Endothelial cell of umbilical vein (primary cell): ENCODE data around the gene C3. TPM values are rescaled to one million over a fixed set of nuclear protein-coding genes. Genes with fewer than 3 reads are reported as not detected.
"Not testable (repeated sequence)": the region's sequence is repeated elsewhere in the genome, so short reads cannot be mapped to it uniquely, and the experiment has no call there.

Experiments
- BruUV-seq: library from RNA; stranded (reverse); fragments of 400-500 nt; replicated peaks from 2 replicates; lab custom pipeline; 2021; lab: Mats Ljungman, UMichigan
- CTCF ChIA-PET: fragments of 300-600, 350-600 bp; sonication (Branson Sonifier 250); formaldehyde crosslinking; loops from one replicate; lab custom pipeline; 2021; ENCODE audit warnings: antibody characterized with exemption, inconsistent platforms; lab: Charles Lee
- POLR2A ChIA-PET: fragments of 300-600, 350-600 bp; sonication (Branson Sonifier 250); formaldehyde crosslinking; loops from one replicate; lab custom pipeline; 2021; ENCODE audit warnings: antibody characterized with exemption, inconsistent platforms; lab: Charles Lee
- DNase-seq: peaks from one replicate; pipeline ENCODE4 v3.0.0-alpha.2; 2011; ENCODE audit warnings: low read depth, low spot score
- FAIRE-seq: peaks from 2 replicates; lab custom pipeline; 2011; peaks lifted over from hg19 to GRCh38; lab: Jason Lieb, UNC
- H2AFZ ChIP-seq: 2 replicates; pipeline ENCODE4 v1.6.0; 2012; ENCODE audit warnings: low read depth, low read length, control low read depth, inconsistent platforms
- H3K27ac ChIP-seq: 2 replicates; pipeline ENCODE4 v1.5.1; 2011; ENCODE audit warnings: low read depth, mild to moderate bottlenecking, control low read depth, low read length, moderate library complexity; ENCODE audit not compliant: insufficient read depth
- H3K27me3 ChIP-seq, 2 experiments: 2 replicates each; pipeline versions ENCODE4 v1.6.0 to v1.6.1; 2011; ENCODE audit warnings: low read length in 2 of 2, mixed read lengths in 1 of 2; ENCODE audit not compliant: control insufficient read depth in 2 of 2, insufficient read depth in 2 of 2
- H3K36me3 ChIP-seq, 2 experiments: 2 replicates in 1 of 2; 3 replicates in 1 of 2; pipeline ENCODE4 v1.5.1; 2011; ENCODE audit warnings: low read length in 2 of 2, mild to moderate bottlenecking in 1 of 2, moderate library complexity in 1 of 2; ENCODE audit not compliant: control insufficient read depth in 2 of 2, insufficient read depth in 2 of 2; ENCODE audit errors: extremely low read depth in 1 of 2
- H3K4me1 ChIP-seq: 3 replicates; pipeline ENCODE4 v1.5.1; 2011; ENCODE audit warnings: mild to moderate bottlenecking, low read length; ENCODE audit not compliant: control insufficient read depth, insufficient read depth; ENCODE audit errors: extremely low read depth
- H3K4me2 ChIP-seq: 2 replicates; pipeline ENCODE4 v1.6.1; 2011; ENCODE audit warnings: low read length, control low read depth, mixed read lengths; ENCODE audit not compliant: insufficient read depth
- H3K4me3 ChIP-seq, 3 experiments: fragments of 200-600 bp in 1 of 3; sonication (generic), shearing (Covaris generic) in 1 of 3; replicated peaks in 1 of 3; 2 replicates each; pipeline ENCODE4 v1.5.1; 2011 to 2016; ENCODE audit warnings: control low read depth in 3 of 3, low read length in 3 of 3, mild to moderate bottlenecking in 2 of 3, inconsistent platforms in 1 of 3, low read depth in 1 of 3, moderate library complexity in 1 of 3; ENCODE audit not compliant: insufficient read depth in 1 of 3
- H3K79me2 ChIP-seq: 2 replicates; pipeline ENCODE4 v1.6.0; 2012; ENCODE audit warnings: low read length, inconsistent platforms; ENCODE audit not compliant: control insufficient read depth, insufficient read depth
- H3K9ac ChIP-seq: replicated peaks from 2 replicates; pipeline ENCODE3; 2011; ENCODE audit warnings: low read length, control low read depth; ENCODE audit not compliant: insufficient read depth; ENCODE audit errors: extremely low read depth
- H3K9me1 ChIP-seq: replicated peaks from 3 replicates; pipeline ENCODE4 v1.6.0; 2011; ENCODE audit warnings: mild to moderate bottlenecking, low read length; ENCODE audit not compliant: control insufficient read depth, insufficient read depth; ENCODE audit errors: extremely low read depth
- H3K9me3 ChIP-seq: replicated peaks from 2 replicates; pipeline ENCODE4 v1.5.1; 2012; ENCODE audit warnings: low read length, inconsistent platforms; ENCODE audit not compliant: control insufficient read depth, insufficient read depth
- H4K20me1 ChIP-seq: replicated peaks from 2 replicates; pipeline ENCODE3; 2011; ENCODE audit warnings: mild to moderate bottlenecking, low read length; ENCODE audit not compliant: control insufficient read depth, insufficient read depth; ENCODE audit errors: extremely low read depth
- EZH2 ChIP-seq: IDR thresholded peaks from 2 replicates; pipeline ENCODE4 v1.6.1; 2012; ENCODE audit warnings: borderline replicate concordance, low read depth, mild to moderate bottlenecking, moderate library complexity, low read length, inconsistent platforms; ENCODE audit not compliant: severe bottlenecking
- FOS ChIP-seq: IDR thresholded peaks from 2 replicates; pipeline ENCODE4 v1.6.1; 2011; ENCODE audit warnings: mild to moderate bottlenecking, low read length, moderate library complexity, borderline replicate concordance; ENCODE audit not compliant: insufficient read depth
- GATA2 ChIP-seq: IDR thresholded peaks from 2 replicates; pipeline ENCODE4 v1.7.0; 2011; ENCODE audit warnings: low read depth, mild to moderate bottlenecking, moderate library complexity, mixed read lengths, low read length; ENCODE audit not compliant: insufficient read length, insufficient read depth
- JUN ChIP-seq: IDR thresholded peaks from 2 replicates; pipeline ENCODE4 v1.6.1; 2011; ENCODE audit warnings: borderline replicate concordance, low read depth; ENCODE audit not compliant: insufficient read length, insufficient read depth
- MYC ChIP-seq: IDR thresholded peaks from one replicate; pipeline ENCODE4 v1.6.1; 2011; ENCODE audit warnings: mild to moderate bottlenecking, low read depth, low read length
- POLR2A ChIP-seq: IDR thresholded peaks from 2 replicates; pipeline ENCODE4 v1.6.1; 2012; ENCODE audit warnings: low read depth, mild to moderate bottlenecking, control low read depth, low read length
- POLR2AphosphoS5 ChIP-seq: IDR thresholded peaks from 2 replicates; pipeline ENCODE4 v1.6.1; 2012; ENCODE audit warnings: low read depth, mild to moderate bottlenecking, control low read depth, low read length, moderate library complexity; ENCODE audit not compliant: insufficient read depth
- dilution Hi-C: fragments of 300-500 bp; cut with MboI; formaldehyde crosslinking; loops from one replicate; pipeline ENCODE4 v1.15.0; 2019; ENCODE audit warnings: low sequenced_read_pairs; ENCODE audit not compliant: extremely low pct_ligation_motif_present
- intact Hi-C: fragments of 100-400 bp; cut with micrococcal nuclease; formaldehyde crosslinking; loops from one replicate; pipeline ENCODE4 v1.10.0; 2022
- polyA plus RNA-seq, 4 experiments: library from polyadenylated mRNA; depleted of rRNA in 3 of 4; stranded (reverse) in 3 of 4; unstranded in 1 of 4; fragments of >200 nt; gene quantifications; 2 replicates each; pipeline versions ENCODE4 v1.2.1 to v1.2.3, GENCODE V29; 2011 to 2012; ENCODE audit warnings: missing spikeins in 1 of 4
- total RNA-seq: library from RNA; stranded (reverse); gene quantifications from 2 replicates; pipeline ENCODE4 v1.2.3, GENCODE V29; 2021
- TF ChIP-seq, protein P1 (sequence below): IDR thresholded peaks from 2 replicates; pipeline ENCODE4 v1.6.1; 2011; ENCODE audit not compliant: insufficient read depth, insufficient read length
- TF ChIP-seq, protein P2 (sequence below), 2 donors: IDR thresholded peaks; 1 replicate in 1 of 2; 2 replicates in 1 of 2; pipeline ENCODE4 v1.5.1; 2011; ENCODE audit warnings: low read length in 2 of 2, mild to moderate bottlenecking in 2 of 2, moderate library complexity in 2 of 2, control low read depth in 1 of 2, inconsistent platforms in 1 of 2, low read depth in 1 of 2; ENCODE audit not compliant: insufficient read depth in 1 of 2; ENCODE audit errors: extremely low read depth in 1 of 2

Gene C3
- total and polyA plus RNA-seq, 2 donors (not counting 3 experiments of a cell fraction or from before 2014, with no cell fraction given), result 0.23 TPM; not detected in 1

DNA sequence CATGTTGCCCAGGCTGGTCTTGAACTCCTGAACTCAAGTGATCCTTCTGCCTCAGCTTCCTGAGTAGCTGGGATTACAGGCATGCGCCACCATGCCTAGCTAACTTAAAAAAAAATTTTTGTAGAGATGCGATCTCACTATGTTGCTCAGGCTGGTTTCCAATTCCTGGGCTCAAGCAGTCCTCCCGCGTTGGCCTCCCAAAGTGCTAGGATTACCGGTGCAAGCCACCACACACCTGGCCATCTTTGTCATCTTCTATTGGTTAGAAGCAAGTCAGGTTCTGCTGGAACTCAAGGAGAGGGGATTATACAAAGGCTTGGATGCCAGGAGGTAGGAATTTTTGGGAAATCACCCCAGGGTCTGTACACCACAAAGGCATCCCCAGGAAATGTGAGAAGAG is 75.7 kb downstream of the C3 start:
- Histone ChIP-seq H3K4me2 (no peak overlapping the region), H3K27me3 (peaks cover 0 to 2% of the 10 kb centered on the region in 2 experiments), H2AFZ (no peak overlapping the region), H3K9ac (no peak overlapping the region), H3K9me1 (no peaks in the 10 kb centered on the region), H3K4me3 (no peak overlapping the region), H3K36me3 (no peaks in the 10 kb centered on the region), H4K20me1 (no peaks in the 10 kb centered on the region), H3K79me2 (no peaks in the 10 kb centered on the region), H3K4me1 (no peaks in the 10 kb centered on the region), H3K9me3 (no peaks in the 10 kb centered on the region), H3K27ac (no peak overlapping the region)
- no TSS peak for BruUV-seq
- DNase-seq (no peak), FAIRE-seq (no peak)
- TF ChIP-seq EZH2 (no peak), GATA2 (no peak), FOS (no peak), POLR2A (no peak), MYC (no peak), JUN (no peak), POLR2AphosphoS5 (no peak)
- TF ChIP-seq, protein P1, sequence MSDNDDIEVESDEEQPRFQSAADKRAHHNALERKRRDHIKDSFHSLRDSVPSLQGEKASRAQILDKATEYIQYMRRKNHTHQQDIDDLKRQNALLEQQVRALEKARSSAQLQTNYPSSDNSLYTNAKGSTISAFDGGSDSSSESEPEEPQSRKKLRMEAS, result no peak
- TF ChIP-seq, protein P2, sequence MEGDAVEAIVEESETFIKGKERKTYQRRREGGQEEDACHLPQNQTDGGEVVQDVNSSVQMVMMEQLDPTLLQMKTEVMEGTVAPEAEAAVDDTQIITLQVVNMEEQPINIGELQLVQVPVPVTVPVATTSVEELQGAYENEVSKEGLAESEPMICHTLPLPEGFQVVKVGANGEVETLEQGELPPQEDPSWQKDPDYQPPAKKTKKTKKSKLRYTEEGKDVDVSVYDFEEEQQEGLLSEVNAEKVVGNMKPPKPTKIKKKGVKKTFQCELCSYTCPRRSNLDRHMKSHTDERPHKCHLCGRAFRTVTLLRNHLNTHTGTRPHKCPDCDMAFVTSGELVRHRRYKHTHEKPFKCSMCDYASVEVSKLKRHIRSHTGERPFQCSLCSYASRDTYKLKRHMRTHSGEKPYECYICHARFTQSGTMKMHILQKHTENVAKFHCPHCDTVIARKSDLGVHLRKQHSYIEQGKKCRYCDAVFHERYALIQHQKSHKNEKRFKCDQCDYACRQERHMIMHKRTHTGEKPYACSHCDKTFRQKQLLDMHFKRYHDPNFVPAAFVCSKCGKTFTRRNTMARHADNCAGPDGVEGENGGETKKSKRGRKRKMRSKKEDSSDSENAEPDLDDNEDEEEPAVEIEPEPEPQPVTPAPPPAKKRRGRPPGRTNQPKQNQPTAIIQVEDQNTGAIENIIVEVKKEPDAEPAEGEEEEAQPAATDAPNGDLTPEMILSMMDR (IDR thresholded peaks at IDR 0.05; ENCODE audit: extremely low read depth in 1 of 2, insufficient read depth in 1 of 2, low read depth in 1 of 2, low read length in 2 of 2), result no peak
- CTCF ChIA-PET, result no interaction called here
- intact Hi-C loops (no loop called here), dilution Hi-C loops (no loop called here)
- POLR2A ChIA-PET, result no interaction called here

DNA sequence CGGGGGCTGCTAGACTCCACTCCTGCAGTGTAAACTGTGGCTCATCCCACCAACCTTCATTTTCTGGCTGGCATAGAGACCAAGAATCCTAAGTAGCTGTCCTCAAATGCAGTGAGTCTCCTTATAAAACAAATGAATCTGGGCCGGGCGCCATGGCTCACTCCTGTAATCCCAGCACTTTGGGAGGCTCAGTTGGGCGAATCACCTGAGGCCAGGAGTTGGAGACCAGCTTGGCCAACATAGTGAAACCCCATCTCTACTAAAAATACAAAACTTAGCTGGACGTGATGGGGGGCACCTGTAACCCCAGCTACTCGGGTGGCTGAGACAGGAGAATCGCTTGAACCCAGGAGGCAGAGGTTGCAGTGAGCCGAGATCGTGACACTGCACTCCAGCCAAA is 80.1 kb downstream of the C3 start:
- not testable (repeated sequence) for H3K4me3 ChIP-seq, FAIRE-seq

More for the DNA sequence above, 80.1 kb downstream of the C3 start:
- H2AFZ ChIP-seq, H3K4me2 ChIP-seq, DNase-seq, H3K27ac ChIP-seq, H3K27me3 ChIP-seq, H3K9ac ChIP-seq, BruUV-seq, H3K9me1 ChIP-seq, H3K4me1 ChIP-seq, H3K36me3 ChIP-seq, H4K20me1 ChIP-seq, intact Hi-C loops, H3K9me3 ChIP-seq, POLR2A ChIA-PET, dilution Hi-C loops, H3K79me2 ChIP-seq: not testable (repeated sequence)
- CTCF ChIA-PET, result interaction anchor here (0.9 to 1.2 kb wide), 2 partner anchors 10 to 96 kb away, joined by 3 read pairs; no protein-coding TSS in a partner anchor
